ENCODE results near the gene PELI1. TPM values are rescaled to one million over a fixed set of nuclear protein-coding genes. Genes with fewer than 3 reads are reported as not detected.

Gene PELI1
- total RNA-seq, 3 donors from 2014 or later (not counting 1 experiment from before 2014, with no cell fraction given): 42.3 to 141 (median 65.0) TPM

DNA sequence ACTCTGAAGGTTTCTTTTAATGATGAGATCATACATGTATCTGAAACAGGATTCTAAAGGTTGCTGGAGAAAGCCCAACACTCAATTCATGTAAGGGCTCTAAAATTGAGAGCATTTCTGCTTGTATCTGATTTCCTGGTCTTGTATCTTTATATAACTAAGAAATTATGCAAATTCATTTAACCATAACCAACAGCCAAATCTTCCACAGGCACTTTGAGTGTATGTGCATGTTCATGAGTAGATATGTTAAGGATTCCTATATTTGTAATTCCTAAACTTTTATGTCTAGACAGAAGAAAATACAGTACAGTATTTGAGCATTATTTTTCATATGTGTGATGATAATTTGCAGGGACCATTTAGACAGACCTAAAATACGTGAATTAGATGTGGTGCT is 20.4 kb upstream of the PELI1 start:
- H3K27ac Mint-ChIP-seq: no peak overlapping the region
- no peaks in the 10 kb centered on the region for H3K9me3 Mint-ChIP-seq
- H3K27me3 Mint-ChIP-seq (ENCODE audit: low read depth in 2 of 2): peaks cover 0 to 8% of the 10 kb centered on the region in 2 donors
- no CpG with 5 or more reads among the region's 1 CpG for WGBS (ENCODE audit: insufficient coverage)
- Histone ChIP-seq H3K4me3 (ENCODE audit: low read length) (no peak overlapping the region), H3K36me3 (ENCODE audit: control insufficient read depth, insufficient read depth, low read length) (no peaks in the 10 kb centered on the region), H3K4me1 (ENCODE audit: control insufficient read depth, insufficient read depth, low read length) (no peaks in the 10 kb centered on the region), H3K27me3 (ENCODE audit: control insufficient read depth, insufficient read depth, low read length) (no peaks in the 10 kb centered on the region), H3K9me3 (ENCODE audit: control insufficient read depth, insufficient read depth, low read length) (no peaks in the 10 kb centered on the region), H3K27ac (ENCODE audit: low read length) (no peak overlapping the region)
- TF ChIP-seq, protein P1, sequence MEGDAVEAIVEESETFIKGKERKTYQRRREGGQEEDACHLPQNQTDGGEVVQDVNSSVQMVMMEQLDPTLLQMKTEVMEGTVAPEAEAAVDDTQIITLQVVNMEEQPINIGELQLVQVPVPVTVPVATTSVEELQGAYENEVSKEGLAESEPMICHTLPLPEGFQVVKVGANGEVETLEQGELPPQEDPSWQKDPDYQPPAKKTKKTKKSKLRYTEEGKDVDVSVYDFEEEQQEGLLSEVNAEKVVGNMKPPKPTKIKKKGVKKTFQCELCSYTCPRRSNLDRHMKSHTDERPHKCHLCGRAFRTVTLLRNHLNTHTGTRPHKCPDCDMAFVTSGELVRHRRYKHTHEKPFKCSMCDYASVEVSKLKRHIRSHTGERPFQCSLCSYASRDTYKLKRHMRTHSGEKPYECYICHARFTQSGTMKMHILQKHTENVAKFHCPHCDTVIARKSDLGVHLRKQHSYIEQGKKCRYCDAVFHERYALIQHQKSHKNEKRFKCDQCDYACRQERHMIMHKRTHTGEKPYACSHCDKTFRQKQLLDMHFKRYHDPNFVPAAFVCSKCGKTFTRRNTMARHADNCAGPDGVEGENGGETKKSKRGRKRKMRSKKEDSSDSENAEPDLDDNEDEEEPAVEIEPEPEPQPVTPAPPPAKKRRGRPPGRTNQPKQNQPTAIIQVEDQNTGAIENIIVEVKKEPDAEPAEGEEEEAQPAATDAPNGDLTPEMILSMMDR (IDR thresholded peaks at IDR 0.05): no peak
- no peak overlapping the region for H3K4me3 Mint-ChIP-seq
- intact Hi-C loops (cut with micrococcal nuclease): no loop called here
- no peak for DNase-seq
- no peaks in the 10 kb centered on the region for H3K36me3 Mint-ChIP-seq
- no peaks in the 10 kb centered on the region for H3K4me1 Mint-ChIP-seq
- no peak for ATAC-seq

DNA sequence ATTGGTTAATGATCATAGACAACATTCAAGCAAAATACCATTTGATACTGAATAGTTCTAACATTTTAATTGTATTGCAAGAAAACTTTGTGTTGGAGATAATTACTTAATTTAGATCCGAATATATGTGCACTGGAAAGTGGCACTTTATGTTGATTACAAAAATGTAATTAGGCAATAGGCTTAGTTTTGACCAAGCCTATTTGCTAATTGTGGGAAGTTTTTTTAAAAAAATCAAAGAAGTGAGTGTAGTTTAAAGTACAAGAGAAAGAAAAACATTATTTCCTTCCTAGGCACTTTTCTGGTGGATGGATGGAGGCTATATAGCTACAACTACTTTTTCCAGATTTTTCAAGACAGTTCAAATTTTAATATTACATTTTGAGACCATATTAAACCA is 18.3 kb upstream of the PELI1 start:
- no peak for ATAC-seq
- no peaks in the 10 kb centered on the region for H3K36me3 ChIP-seq (ENCODE audit: control insufficient read depth, insufficient read depth, low read length)
- WGBS (ENCODE audit: insufficient coverage): 92% methylated on average over 1 of the region's 1 CpG
- H3K27me3 ChIP-seq (ENCODE audit: control insufficient read depth, insufficient read depth, low read length): no peaks in the 10 kb centered on the region
- TF ChIP-seq, protein P1 (IDR thresholded peaks at IDR 0.05): no peak
- no peak overlapping the region for H3K4me3 ChIP-seq (ENCODE audit: low read length)
- H3K27ac ChIP-seq (ENCODE audit: low read length): no peak overlapping the region
- no peaks in the 10 kb centered on the region for H3K4me1 Mint-ChIP-seq
- H3K27me3 Mint-ChIP-seq (ENCODE audit: low read depth in 2 of 2): no peaks in the 10 kb centered on the region
- intact Hi-C loops (cut with micrococcal nuclease): no loop called here
- H3K9me3 Mint-ChIP-seq: no peaks in the 10 kb centered on the region
- H3K4me3 Mint-ChIP-seq: no peak overlapping the region
- no peaks in the 10 kb centered on the region for H3K36me3 Mint-ChIP-seq
- no peak overlapping the region for H3K27ac Mint-ChIP-seq
- no peaks in the 10 kb centered on the region for H3K9me3 ChIP-seq (ENCODE audit: control insufficient read depth, insufficient read depth, low read length)
- H3K4me1 ChIP-seq (ENCODE audit: control insufficient read depth, insufficient read depth, low read length): no peaks in the 10 kb centered on the region
- DNase-seq: no peak

DNA sequence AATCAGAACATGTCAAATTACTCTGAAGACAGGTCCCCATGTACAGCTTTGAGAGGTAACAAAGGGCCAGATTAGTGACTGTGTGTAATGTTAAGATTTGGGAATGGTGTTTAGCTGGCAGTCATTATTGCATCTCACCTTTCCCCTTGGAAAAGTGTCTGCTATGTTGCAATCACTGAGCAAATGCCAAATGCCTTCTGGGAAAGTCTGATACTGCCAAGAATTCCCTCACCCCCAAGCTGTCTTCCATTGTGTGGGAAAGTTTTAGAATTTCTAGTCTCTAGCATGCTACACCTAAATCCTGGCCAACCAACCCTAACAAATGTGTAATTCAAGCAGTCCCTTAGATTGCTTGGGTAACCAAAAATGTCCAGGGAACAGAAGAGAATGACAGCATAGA is 13.6 kb upstream of the PELI1 start:
- Histone ChIP-seq H3K27ac (ENCODE audit: low read length) (no peak overlapping the region), H3K36me3 (ENCODE audit: control insufficient read depth, insufficient read depth, low read length) (no peaks in the 10 kb centered on the region), H3K9me3 (ENCODE audit: control insufficient read depth, insufficient read depth, low read length) (no peaks in the 10 kb centered on the region), H3K27me3 (ENCODE audit: control insufficient read depth, insufficient read depth, low read length) (peaks cover 4% of the 10 kb centered on the region), H3K4me3 (ENCODE audit: low read length) (no peak overlapping the region), H3K4me1 (ENCODE audit: control insufficient read depth, insufficient read depth, low read length) (no peaks in the 10 kb centered on the region)
- Mint-ChIP-seq H3K27me3 (ENCODE audit: low read depth in 2 of 2) (peaks cover 15 to 29% of the 10 kb centered on the region in 2 donors), H3K9me3 (no peaks in the 10 kb centered on the region), H3K4me3 (no peak overlapping the region), H3K36me3 (no peaks in the 10 kb centered on the region), H3K4me1 (no peaks in the 10 kb centered on the region), H3K27ac (no peak overlapping the region)
- intact Hi-C loops (cut with micrococcal nuclease): no loop called here
- no peak for DNase-seq
- TF ChIP-seq, protein P1 (IDR thresholded peaks at IDR 0.05): no peak
- no peak for ATAC-seq

DNA sequence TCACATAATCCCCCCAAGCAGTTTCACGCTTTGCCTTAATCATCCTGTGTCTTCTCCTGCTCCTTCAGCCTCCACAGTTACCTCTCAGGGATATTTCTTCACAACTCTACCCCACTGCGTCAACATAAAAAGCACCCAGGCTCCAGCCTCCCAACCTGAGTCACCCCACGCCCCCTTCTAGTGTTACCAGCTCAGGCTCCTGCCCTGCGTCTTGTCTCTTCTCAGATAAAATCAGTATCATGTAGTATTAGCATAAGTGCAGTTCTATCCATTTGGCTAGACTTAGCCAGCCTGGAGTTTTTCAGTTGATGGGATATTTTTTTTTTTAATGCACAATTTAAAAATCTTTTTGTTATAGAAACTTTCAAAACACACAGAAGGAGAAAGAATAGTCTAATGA is 9.6 kb upstream of the PELI1 start:
- Histone ChIP-seq H3K4me3 (ENCODE audit: low read length) (no peak overlapping the region), H3K27ac (ENCODE audit: low read length) (no peak overlapping the region), H3K27me3 (ENCODE audit: control insufficient read depth, insufficient read depth, low read length) (peaks cover 4% of the 10 kb centered on the region), H3K4me1 (ENCODE audit: control insufficient read depth, insufficient read depth, low read length) (no peaks in the 10 kb centered on the region), H3K36me3 (ENCODE audit: control insufficient read depth, insufficient read depth, low read length) (no peaks in the 10 kb centered on the region), H3K9me3 (ENCODE audit: control insufficient read depth, insufficient read depth, low read length) (no peaks in the 10 kb centered on the region)
- Mint-ChIP-seq H3K4me1 (no peaks in the 10 kb centered on the region), H3K27ac (no peak overlapping the region), H3K4me3 (no peak overlapping the region), H3K9me3 (no peaks in the 10 kb centered on the region), H3K36me3 (no peaks in the 10 kb centered on the region), H3K27me3 (ENCODE audit: low read depth in 2 of 2) (peaks cover 17 to 29% of the 10 kb centered on the region in 2 donors)
- WGBS (ENCODE audit: insufficient coverage): 90% methylated on average over 4 of the region's 4 CpGs
- no peak for DNase-seq
- TF ChIP-seq, protein P1 (IDR thresholded peaks at IDR 0.05): no peak
- intact Hi-C loops (cut with micrococcal nuclease): no loop called here
- ATAC-seq: no peak
